ENCODE measurements around the gene DGKH.
"Not testable (repeated sequence)": the region's sequence is repeated elsewhere in the genome, so short reads cannot be mapped to it uniquely, and the experiment has no call there.

The DGKH gene

DNA sequence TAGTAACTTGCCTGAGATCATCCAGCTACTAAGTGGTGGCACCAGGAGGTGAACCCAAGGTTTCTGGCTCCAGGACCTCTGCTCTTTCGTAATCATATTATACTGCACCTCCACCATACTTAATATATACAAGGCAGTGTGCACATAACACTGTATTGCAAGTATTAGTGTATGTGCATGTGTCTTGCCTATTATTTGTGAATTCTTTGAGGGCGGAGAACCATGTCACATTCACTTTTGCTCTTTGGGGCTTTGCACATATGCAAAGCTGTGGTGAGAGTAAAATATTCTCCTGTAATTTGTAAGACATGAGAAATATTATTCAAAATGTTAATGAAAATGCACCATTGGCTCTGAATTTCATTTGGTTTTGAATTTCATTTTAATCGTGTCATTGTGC is 78.6 kb downstream of the DGKH start:
- H3K4me1 ChIP-seq = no peaks in the 10 kb centered on the region
- peaks cover 20 to 23% (median 22%) of the 10 kb centered on the region in 3 donors for H3K36me3 ChIP-seq
- no peak overlapping the region for H3K4me3 ChIP-seq
- no peak overlapping the region for H3K27ac ChIP-seq
- TF ChIP-seq CTCF (IDR thresholded peaks at IDR 0.05) = no peak
- intact Hi-C loops (cut with DNase I; ENCODE audit: low total_unique reads) = no loop called here
- DNase-seq = no peak
- H3K9me3 ChIP-seq = no peaks in the 10 kb centered on the region
- H3K27me3 ChIP-seq = no peaks in the 10 kb centered on the region

DNA sequence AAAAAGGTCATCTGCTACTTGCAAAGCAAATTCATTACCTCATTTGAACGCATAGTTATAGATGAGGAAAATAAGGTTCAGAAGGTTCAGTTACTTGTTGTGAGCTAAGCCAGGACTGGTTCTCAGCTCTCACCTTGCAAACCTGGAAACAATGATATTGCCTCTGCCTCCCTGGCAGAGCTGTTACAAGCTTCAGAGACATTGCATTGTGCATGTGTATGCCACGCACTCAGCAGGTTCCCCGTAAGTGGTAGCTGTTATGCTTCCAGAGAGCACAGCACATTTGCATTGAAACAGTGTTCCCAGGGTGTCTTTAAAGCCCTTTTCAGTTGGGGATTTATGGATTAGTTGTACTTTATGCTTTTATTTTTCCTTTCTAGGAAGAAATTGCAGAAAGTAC is 80.6 kb downstream of the DGKH start:
- Histone ChIP-seq H3K27me3 (no peaks in the 10 kb centered on the region), H3K4me3 (no peak overlapping the region), H3K4me1 (no peaks in the 10 kb centered on the region), H3K9me3 (no peaks in the 10 kb centered on the region), H3K27ac (no peak overlapping the region), H3K36me3 (peaks cover 22 to 24% (median 23%) of the 10 kb centered on the region in 3 donors)
- intact Hi-C loops (cut with DNase I; ENCODE audit: low total_unique reads) = no loop called here
- no peak for DNase-seq
- no peak for TF ChIP-seq CTCF (IDR thresholded peaks at IDR 0.05)

- Histone ChIP-seq H3K4me3 (no peak overlapping the region), H3K4me1 (no peaks in the 10 kb centered on the region), H3K9me3 (no peaks in the 10 kb centered on the region), H3K36me3 (peaks cover 0 to 5% (median 3%) of the 10 kb centered on the region in 3 donors), H3K27ac (no peak overlapping the region), H3K27me3 (no peaks in the 10 kb centered on the region)
- no peak for DNase-seq
- TF ChIP-seq CTCF (IDR thresholded peaks at IDR 0.05) = no peak
- intact Hi-C loops (cut with DNase I; ENCODE audit: low total_unique reads) = no loop called here
Observed at GRCh38 chr13:42136518-42136917, 88.1 kb downstream of the DGKH start.

DNA sequence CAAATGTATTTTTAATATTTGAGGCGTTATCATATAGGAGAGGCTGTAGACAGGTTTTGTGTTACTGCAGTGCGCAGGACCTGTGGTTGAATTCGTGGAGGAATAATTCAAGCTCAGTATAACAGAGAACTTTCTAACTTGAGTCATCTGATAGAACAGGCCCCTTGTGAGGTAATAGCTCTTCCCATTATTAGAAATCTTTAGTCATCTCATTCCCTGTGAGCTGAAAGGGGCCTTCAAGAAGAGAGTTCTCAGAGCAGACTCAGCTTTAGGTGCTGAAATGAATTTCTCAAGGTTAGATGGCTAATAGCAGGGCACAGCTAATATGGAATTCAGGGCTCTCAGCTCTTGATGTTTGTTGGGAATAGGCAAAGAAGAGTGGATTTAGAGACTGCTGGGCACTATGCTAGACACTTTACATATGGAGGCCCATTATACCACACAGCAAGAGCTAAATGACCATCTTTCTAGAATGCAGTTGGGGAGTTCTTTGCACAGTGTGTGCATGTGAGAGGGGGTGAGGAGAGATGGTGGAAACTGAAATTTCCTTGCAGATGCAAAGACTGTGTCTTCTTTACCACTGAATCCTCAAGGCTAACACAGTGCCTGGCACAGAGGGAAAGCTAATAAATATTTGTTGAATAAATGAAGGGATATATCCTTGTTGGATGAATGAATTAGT is 89.5 kb downstream of the DGKH start:
- Histone ChIP-seq H3K4me3 (no peak overlapping the region), H3K27ac (no peak overlapping the region), H3K36me3 (peaks cover 0 to 3% (median 0%) of the 10 kb centered on the region in 3 donors), H3K4me1 (no peaks in the 10 kb centered on the region), H3K27me3 (no peaks in the 10 kb centered on the region), H3K9me3 (no peaks in the 10 kb centered on the region)
- no peak for DNase-seq
- no peak for TF ChIP-seq CTCF (IDR thresholded peaks at IDR 0.05)
- intact Hi-C loops (cut with DNase I; ENCODE audit: low total_unique reads) = no loop called here

- no peak overlapping the region for H3K27ac ChIP-seq
- H3K4me1 ChIP-seq = no peaks in the 10 kb centered on the region
- no peaks in the 10 kb centered on the region for H3K27me3 ChIP-seq
- H3K36me3 ChIP-seq = peaks cover 0 to 3% (median 0%) of the 10 kb centered on the region in 3 donors
- H3K9me3 ChIP-seq = no peaks in the 10 kb centered on the region
- intact Hi-C loops (cut with DNase I; ENCODE audit: low total_unique reads) = no loop called here
- DNase-seq = no peak
- no peak overlapping the region for H3K4me3 ChIP-seq
- TF ChIP-seq CTCF (IDR thresholded peaks at IDR 0.05) = no peak
Observed at GRCh38 chr13:42140494-42140893, 92.0 kb downstream of the DGKH start.

- H3K4me3 ChIP-seq; H3K36me3 ChIP-seq; H3K9me3 ChIP-seq; H3K27me3 ChIP-seq; intact Hi-C loops (cut with DNase I; ENCODE audit: low total_unique reads); DNase-seq; H3K27ac ChIP-seq; H3K4me1 ChIP-seq: not testable (repeated sequence)
Observed at GRCh38 chr13:42141052-42141451, 92.6 kb downstream of the DGKH start.

All from tibial artery (tissue), 4 donors.